Kidney epithelial cell (primary cell): ENCODE measurements around the gene GNPDA1. TPM values are rescaled to one million over a fixed set of nuclear protein-coding genes. Genes with fewer than 3 reads are reported as not detected.

Experiments
- DNase-seq: peaks from one replicate; pipeline ENCODE4 v3.0.0-alpha.2; 2010; ENCODE audit warnings: low read depth
- H3K27me3 ChIP-seq: 2 replicates; pipeline ENCODE4 v1.6.0; 2011; ENCODE audit warnings: low read length; ENCODE audit not compliant: control insufficient read depth, insufficient read depth
- H3K36me3 ChIP-seq: 2 replicates; pipeline ENCODE4 v1.5.1; 2011; ENCODE audit warnings: low read length; ENCODE audit not compliant: control insufficient read depth, insufficient read depth
- H3K4me3 ChIP-seq: 2 replicates; pipeline ENCODE4 v1.5.1; 2011; ENCODE audit warnings: low read depth, mild to moderate bottlenecking, control low read depth, low read length
- CTCF ChIP-seq: IDR thresholded peaks from 2 replicates; pipeline ENCODE4 v1.5.1; 2011; ENCODE audit warnings: mild to moderate bottlenecking, moderate library complexity, low read length, control low read depth, inconsistent platforms; ENCODE audit not compliant: insufficient read depth, poor library complexity, severe bottlenecking
- total RNA-seq: library from RNA; depleted of rRNA; stranded (reverse); fragments of >200 nt; gene quantifications from 2 replicates; pipeline ENCODE4 v1.2.3, GENCODE V29; 2015

GNPDA1 gene
- total RNA-seq, 1 donor from 2014 or later, result 164 TPM

GRCh38 chr5:141958546-141959172 lies 54.2 kb downstream of the GNPDA1 start:
- no peak for DNase-seq
- no peak for TF ChIP-seq CTCF
- H3K36me3 ChIP-seq, result no peaks in the 10 kb centered on the region
- H3K4me3 ChIP-seq, result no peak overlapping the region
- no peaks in the 10 kb centered on the region for H3K27me3 ChIP-seq

- no peak for TF ChIP-seq CTCF
- Histone ChIP-seq H3K36me3 (no peaks in the 10 kb centered on the region), H3K27me3 (no peaks in the 10 kb centered on the region), H3K4me3 (no peak within 1 kb of the TSS)
- DNase-seq, result no peak
Measured at GRCh38 chr5:141958113-141958512, 54.7 kb downstream of the GNPDA1 start, which contains the start of gene PCDH12. PCDH12 (minus strand) TSS chr5:141958202; CDS start chr5:141957851, 351 bp downstream.

- Histone ChIP-seq H3K36me3 (no peaks in the 10 kb centered on the region), H3K27me3 (no peaks in the 10 kb centered on the region), H3K4me3 (no peak overlapping the region)
- TF ChIP-seq CTCF, result no peak
- no peak for DNase-seq
Measured at GRCh38 chr5:141957367-141957996, 55.3 kb downstream of the GNPDA1 start.

GRCh38 chr5:141954194-141954593 lies 58.6 kb downstream of the GNPDA1 start:
- no peaks in the 10 kb centered on the region for H3K36me3 ChIP-seq
- no peak for DNase-seq
- no peaks in the 10 kb centered on the region for H3K27me3 ChIP-seq
- no peak overlapping the region for H3K4me3 ChIP-seq
- no peak for TF ChIP-seq CTCF

- H3K36me3 ChIP-seq, result no peaks in the 10 kb centered on the region
- H3K4me3 ChIP-seq, result no peak overlapping the region
- no peak for DNase-seq
- no peaks in the 10 kb centered on the region for H3K27me3 ChIP-seq
- no peak for TF ChIP-seq CTCF
Measured at GRCh38 chr5:141952020-141952419, 60.8 kb downstream of the GNPDA1 start.
